ENCODE data around the gene MTMR4. TPM values are rescaled to one million over a fixed set of nuclear protein-coding genes. Genes with fewer than 3 reads are reported as not detected.
A peak's percentile ranks its signal among the peaks of the same experiment; 100 is the strongest.

The MTMR4 gene
- total RNA-seq, 2 donors from 2014 or later: 21.3 to 39.6 TPM

DNA sequence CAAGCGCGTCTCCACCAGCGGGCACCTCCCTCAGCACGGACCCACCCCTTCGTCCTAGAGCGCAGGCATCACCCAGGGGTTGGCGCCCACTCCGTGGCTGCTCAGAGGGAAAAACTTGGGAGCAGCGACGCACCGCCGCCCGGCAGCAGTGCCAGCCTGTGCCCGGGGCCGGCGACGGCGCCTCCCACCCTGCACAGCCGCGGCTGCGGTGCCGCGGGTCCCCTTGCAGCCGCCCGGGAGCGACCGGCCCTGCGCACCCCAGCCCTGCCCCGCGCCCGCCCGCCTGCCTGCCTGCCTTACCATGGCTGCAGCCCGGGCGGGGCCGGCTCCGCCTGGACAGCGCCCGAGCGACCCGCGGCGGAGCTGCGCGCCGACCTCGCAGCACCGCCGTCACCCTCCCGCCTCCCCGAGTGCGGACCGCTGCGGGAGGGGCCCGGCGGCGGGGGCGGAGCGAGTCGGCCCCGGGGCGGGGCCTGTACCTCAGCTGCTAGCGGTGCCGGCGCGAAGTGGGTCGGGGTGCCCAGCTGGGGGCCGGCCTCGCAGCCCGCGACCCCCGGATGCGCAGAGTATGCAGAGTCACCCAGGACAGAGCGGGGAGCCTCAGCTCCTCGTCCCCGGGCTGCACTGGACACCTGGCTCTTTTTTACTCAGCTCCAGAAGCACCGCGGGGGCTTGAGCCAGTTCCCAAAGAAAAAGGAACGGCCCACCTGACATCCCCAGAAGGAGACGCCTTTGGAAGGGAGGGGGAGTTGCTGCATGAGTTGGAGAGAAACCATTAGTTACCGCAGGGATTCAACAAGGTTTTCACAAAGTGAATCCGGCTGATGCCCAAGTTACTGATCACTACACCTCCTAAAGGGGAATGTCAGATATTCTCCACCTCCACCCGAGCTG, 17.5 kb upstream of the MTMR4 start:
- Histone ChIP-seq H3K27me3 (no peaks in the 10 kb centered on the region), H3K4me1 (peaks cover 11% of the 10 kb centered on the region), H3K4me3 (no peak overlapping the region), H3K9me3 (no peaks in the 10 kb centered on the region), H3K36me3 (replicated peaks in 1 of 2; ENCODE audit: insufficient read depth in 1 of 2, low read depth in 2 of 2) (no peaks in the 10 kb centered on the region), H3K27ac (no peak overlapping the region)
- peak; percentile 58 to 77 (median 62) for DNase-seq
- intact Hi-C loops (cut with DNase I): no loop called here
- WGBS, 2 donors: 3 to 9% methylated on average over 9 to 68 of the region's 82 CpGs
- ATAC-seq: peak; percentile 91
- no peak for TF ChIP-seq POLR2A (IDR thresholded peaks at IDR 0.05)
- TF ChIP-seq, protein P1, sequence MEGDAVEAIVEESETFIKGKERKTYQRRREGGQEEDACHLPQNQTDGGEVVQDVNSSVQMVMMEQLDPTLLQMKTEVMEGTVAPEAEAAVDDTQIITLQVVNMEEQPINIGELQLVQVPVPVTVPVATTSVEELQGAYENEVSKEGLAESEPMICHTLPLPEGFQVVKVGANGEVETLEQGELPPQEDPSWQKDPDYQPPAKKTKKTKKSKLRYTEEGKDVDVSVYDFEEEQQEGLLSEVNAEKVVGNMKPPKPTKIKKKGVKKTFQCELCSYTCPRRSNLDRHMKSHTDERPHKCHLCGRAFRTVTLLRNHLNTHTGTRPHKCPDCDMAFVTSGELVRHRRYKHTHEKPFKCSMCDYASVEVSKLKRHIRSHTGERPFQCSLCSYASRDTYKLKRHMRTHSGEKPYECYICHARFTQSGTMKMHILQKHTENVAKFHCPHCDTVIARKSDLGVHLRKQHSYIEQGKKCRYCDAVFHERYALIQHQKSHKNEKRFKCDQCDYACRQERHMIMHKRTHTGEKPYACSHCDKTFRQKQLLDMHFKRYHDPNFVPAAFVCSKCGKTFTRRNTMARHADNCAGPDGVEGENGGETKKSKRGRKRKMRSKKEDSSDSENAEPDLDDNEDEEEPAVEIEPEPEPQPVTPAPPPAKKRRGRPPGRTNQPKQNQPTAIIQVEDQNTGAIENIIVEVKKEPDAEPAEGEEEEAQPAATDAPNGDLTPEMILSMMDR (IDR thresholded peaks at IDR 0.05): peak in 1 of 7 experiments; percentile 15

DNA sequence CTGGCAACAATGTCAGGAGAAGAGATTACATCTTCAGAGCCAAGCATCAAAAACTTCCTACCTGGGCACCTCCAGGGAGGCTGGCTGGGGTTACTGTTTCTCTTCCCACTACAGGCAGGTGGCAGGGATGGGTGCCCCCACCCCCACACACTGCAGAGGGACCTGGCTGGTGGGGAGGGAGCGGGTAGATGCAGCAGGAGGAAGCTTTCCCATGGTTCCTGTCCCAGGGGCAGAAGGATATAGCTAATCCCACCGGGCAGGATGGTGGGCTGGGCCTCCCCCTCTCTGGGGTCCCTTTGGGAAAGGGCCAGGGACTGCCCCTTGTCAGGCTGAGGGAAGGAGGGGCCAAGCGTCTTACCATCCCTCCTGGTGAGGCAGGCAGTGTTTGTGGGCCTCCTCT, 16.7 kb upstream of the MTMR4 start:
- no peak overlapping the region for H3K4me3 ChIP-seq
- H3K27me3 ChIP-seq: no peaks in the 10 kb centered on the region
- 54% methylated on average over 3 of the region's 3 CpGs; no CpG with 5 or more reads in 1 of the 2 donors for WGBS, 2 donors
- H3K27ac ChIP-seq: no peak overlapping the region
- DNase-seq (no peak), ATAC-seq (no peak)
- no peaks in the 10 kb centered on the region for H3K9me3 ChIP-seq
- intact Hi-C loops (cut with DNase I): no loop called here
- H3K36me3 ChIP-seq (replicated peaks in 1 of 2; ENCODE audit: insufficient read depth in 1 of 2, low read depth in 2 of 2): no peaks in the 10 kb centered on the region
- H3K4me1 ChIP-seq: peaks cover 11% of the 10 kb centered on the region
- no peak for TF ChIP-seq POLR2A (IDR thresholded peaks at IDR 0.05)
- TF ChIP-seq, protein P1 (IDR thresholded peaks at IDR 0.05): no peak

DNA sequence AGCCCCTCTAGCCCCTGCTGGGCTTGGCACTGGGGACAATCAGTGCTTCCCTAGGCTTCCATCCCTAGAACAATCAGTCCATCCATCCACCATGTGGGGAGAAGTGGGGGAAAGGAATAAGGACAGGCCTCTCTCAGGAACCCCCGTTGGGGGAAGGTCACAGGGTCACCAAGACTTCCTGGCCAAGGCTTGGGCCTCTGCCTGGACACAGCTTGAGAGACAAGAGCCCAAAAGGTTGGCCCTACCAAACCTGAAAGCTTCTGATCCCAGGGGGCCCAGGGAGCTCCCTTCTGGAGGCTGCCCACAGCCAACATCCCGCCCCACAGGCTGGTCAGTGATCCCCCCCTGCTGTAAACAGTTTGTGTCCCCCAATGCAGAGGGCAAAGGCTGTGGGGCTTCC, 16.2 kb upstream of the MTMR4 start:
- H3K4me3 ChIP-seq: no peak overlapping the region
- H3K27me3 ChIP-seq: no peaks in the 10 kb centered on the region
- TF ChIP-seq, protein P1 (IDR thresholded peaks at IDR 0.05): no peak
- no peak for TF ChIP-seq POLR2A (IDR thresholded peaks at IDR 0.05)
- WGBS, 2 donors: 75 to 83% methylated on average over 2 of the region's 2 CpGs
- intact Hi-C loops (cut with DNase I): no loop called here
- no peaks in the 10 kb centered on the region for H3K36me3 ChIP-seq (replicated peaks in 1 of 2; ENCODE audit: insufficient read depth in 1 of 2, low read depth in 2 of 2)
- peaks cover 11% of the 10 kb centered on the region for H3K4me1 ChIP-seq
- DNase-seq (no peak), ATAC-seq (no peak)
- H3K27ac ChIP-seq: no peak overlapping the region
- no peaks in the 10 kb centered on the region for H3K9me3 ChIP-seq

DNA sequence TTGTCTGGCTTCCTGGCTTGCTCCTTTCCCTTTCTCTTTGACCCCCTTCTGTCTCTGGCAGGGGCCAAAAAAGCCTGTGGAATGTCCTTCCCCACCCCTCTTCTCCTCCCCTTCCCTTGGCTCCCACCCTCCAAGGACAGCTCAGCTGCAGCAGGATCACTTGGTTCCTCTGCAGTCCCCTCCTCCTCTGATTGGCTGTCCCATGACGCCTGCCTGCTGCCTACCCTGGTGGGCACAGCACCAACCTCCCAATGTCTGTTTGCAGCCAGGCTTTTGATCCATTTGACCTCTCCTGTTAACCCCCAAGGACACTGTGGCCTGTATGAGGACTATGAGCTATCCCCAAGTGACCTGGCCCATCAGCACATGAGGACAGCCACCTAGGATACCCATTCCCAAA, 14.8 kb upstream of the MTMR4 start:
- 63 to 71% methylated on average over 1 of the region's 1 CpG for WGBS, 2 donors
- no peaks in the 10 kb centered on the region for H3K9me3 ChIP-seq
- ATAC-seq: no peak
- no peak overlapping the region for H3K4me3 ChIP-seq
- no peaks in the 10 kb centered on the region for H3K27me3 ChIP-seq
- peaks cover 11% of the 10 kb centered on the region for H3K4me1 ChIP-seq
- H3K27ac ChIP-seq: no peak overlapping the region
- H3K36me3 ChIP-seq (replicated peaks in 1 of 2; ENCODE audit: insufficient read depth in 1 of 2, low read depth in 2 of 2): no peaks in the 10 kb centered on the region
- TF ChIP-seq, protein P1 (IDR thresholded peaks at IDR 0.05): no peak
- no peak for TF ChIP-seq POLR2A (IDR thresholded peaks at IDR 0.05)
- DNase-seq: no peak
- intact Hi-C loops (cut with DNase I): loop anchor here (10.0 kb wide), 1 partner anchor 476 kb away; no protein-coding TSS in a partner anchor

Data from body of pancreas (tissue), 4 donors.